HEK293 (cell line): Measurements from ENCODE around the gene MTCH2.

Experiments
- CTCF ChIA-PET: fragments of 350-600 bp; formaldehyde crosslinking; extraction: SDS; loops from one replicate; lab custom pipeline; 2021; ENCODE audit warnings: antibody characterized with exemption; lab: Yijun Ruan, JAX
- POLR2A ChIA-PET: fragments of 300-600 bp; formaldehyde crosslinking; extraction: SDS; loops from one replicate; lab custom pipeline; 2020; ENCODE audit warnings: antibody characterized with exemption, inconsistent platforms; lab: Yijun Ruan, JAX
- H3K27ac ChIP-seq: fragments of 200-500 bp; sonication (Bioruptor generic); 2 replicates; pipeline ENCODE4 v1.5.1; 2014; ENCODE audit warnings: low read depth, low read length, control low read depth, inconsistent platforms; ENCODE audit errors: extremely low read depth
- H3K36me3 ChIP-seq, 2 experiments: fragments of 200-500 bp in 1 of 2; sonication (Bioruptor generic) in 1 of 2; 1 replicate in 1 of 2; 2 replicates in 1 of 2; pipeline ENCODE4 v1.5.1; 2014 to 2017; ENCODE audit warnings: inconsistent platforms in 2 of 2, low read length in 2 of 2; ENCODE audit not compliant: control insufficient read depth in 2 of 2, insufficient read depth in 1 of 2
- H3K4me1 ChIP-seq: fragments of 200-500 bp; sonication (Bioruptor generic); 2 replicates; pipeline ENCODE4 v1.5.1; 2014; ENCODE audit warnings: mild to moderate bottlenecking, low read length, inconsistent platforms; ENCODE audit not compliant: control insufficient read depth, insufficient read depth
- H3K4me3 ChIP-seq: 2 replicates; pipeline ENCODE4 v1.5.1; 2011; ENCODE audit warnings: low read depth, mild to moderate bottlenecking, control low read depth, low read length, moderate library complexity
- H3K9me3 ChIP-seq: fragments of 200-500 bp; sonication (Bioruptor generic); 2 replicates; pipeline ENCODE4 v1.5.1; 2014; ENCODE audit warnings: low read depth, low read length, inconsistent platforms; ENCODE audit not compliant: control insufficient read depth, insufficient read depth
- HOXC10 ChIP-seq: sonication (generic); formaldehyde crosslinking; IDR thresholded peaks from 2 replicates; pipeline ENCODE4 v1.8.1; 2023; ENCODE audit warnings: mild to moderate bottlenecking, missing genetic modification reagents
- PRDM6 ChIP-seq: fragments of 450-650 bp; formaldehyde crosslinking; IDR thresholded peaks from 2 replicates; pipeline ENCODE4 v1.5.1; 2017; ENCODE audit warnings: missing biosample characterization, missing genetic modification characterization
- SP7 ChIP-seq: fragments of 450-650 bp; formaldehyde crosslinking; IDR thresholded peaks from 2 replicates; pipeline ENCODE4 v1.5.1; 2016; ENCODE audit warnings: missing biosample characterization, missing genetic modification characterization
- YY1 ChIP-seq: fragments of 450-650 bp; formaldehyde crosslinking; IDR thresholded peaks from 2 replicates; pipeline ENCODE4 v1.5.1; 2018; ENCODE audit warnings: missing biosample characterization, missing genetic modification characterization
- ZNF169 ChIP-seq: fragments of 450-650 bp; formaldehyde crosslinking; IDR thresholded peaks from 2 replicates; pipeline ENCODE4 v1.5.1; 2016; ENCODE audit warnings: missing biosample characterization, missing genetic modification characterization
- ZNF280C ChIP-seq: fragments of 450-650 bp; formaldehyde crosslinking; IDR thresholded peaks from 2 replicates; pipeline ENCODE4 v1.5.1; 2016; ENCODE audit warnings: missing biosample characterization, missing genetic modification characterization
- ZNF362 ChIP-seq: fragments of 450-650 bp; formaldehyde crosslinking; IDR thresholded peaks from 2 replicates; pipeline ENCODE4 v1.5.1; 2016; ENCODE audit warnings: missing biosample characterization, missing genetic modification characterization
- ZNF521 ChIP-seq: fragments of 450-650 bp; formaldehyde crosslinking; IDR thresholded peaks from 2 replicates; pipeline ENCODE4 v1.5.1; 2017; ENCODE audit warnings: missing biosample characterization, mild to moderate bottlenecking, missing genetic modification characterization
- ZNF571 ChIP-seq: fragments of 450-650 bp; formaldehyde crosslinking; IDR thresholded peaks from 2 replicates; pipeline ENCODE4 v1.5.0; 2017; ENCODE audit warnings: missing biosample characterization, missing genetic modification characterization
- ZNF629 ChIP-seq: fragments of 450-650 bp; formaldehyde crosslinking; IDR thresholded peaks from 2 replicates; pipeline ENCODE4 v1.5.1; 2017; ENCODE audit warnings: missing biosample characterization, missing genetic modification characterization
- ZNF701 ChIP-seq: fragments of 450-650 bp; formaldehyde crosslinking; IDR thresholded peaks from 2 replicates; pipeline ENCODE4 v1.5.1; 2016; ENCODE audit warnings: missing biosample characterization, missing genetic modification characterization
- ZNF830 ChIP-seq: fragments of 450-650 bp; IDR thresholded peaks from 2 replicates; pipeline ENCODE4 v1.5.0; 2018; ENCODE audit warnings: missing biosample characterization, missing genetic modification characterization, low read depth, mild to moderate bottlenecking, moderate library complexity
- TF ChIP-seq, protein P1 (sequence below): fragments of 450-650 bp; formaldehyde crosslinking; IDR thresholded peaks from 2 replicates; pipeline ENCODE4 v1.5.1; 2016; ENCODE audit warnings: missing biosample characterization, missing genetic modification characterization
- TF ChIP-seq, protein P2 (sequence below): fragments of 450-650 bp; formaldehyde crosslinking; conservative IDR thresholded peaks from 2 replicates; pipeline ENCODE4 v1.5.1; 2016; ENCODE audit warnings: low read depth, missing biosample characterization, missing genetic modification characterization
- TF ChIP-seq, protein P3 (sequence below): fragments of 450-650 bp; formaldehyde crosslinking; IDR thresholded peaks from 2 replicates; pipeline ENCODE4 v1.5.1; 2016; ENCODE audit warnings: missing biosample characterization, missing genetic modification characterization, borderline replicate concordance
- TF ChIP-seq, protein P4 (sequence below): fragments of 450-650 bp; formaldehyde crosslinking; IDR thresholded peaks from 2 replicates; pipeline ENCODE4 v1.5.1; 2017; ENCODE audit warnings: missing biosample characterization, missing genetic modification characterization
- TF ChIP-seq, protein P5 (sequence below): fragments of 450-650 bp; formaldehyde crosslinking; IDR thresholded peaks from 2 replicates; pipeline ENCODE4 v1.5.1; 2016; ENCODE audit warnings: missing biosample characterization, missing genetic modification characterization
- TF ChIP-seq, protein P6 (sequence below): fragments of 450-650 bp; formaldehyde crosslinking; IDR thresholded peaks from 2 replicates; pipeline ENCODE4; 2016; ENCODE audit warnings: missing biosample characterization, missing genetic modification characterization

Gene MTCH2

DNA sequence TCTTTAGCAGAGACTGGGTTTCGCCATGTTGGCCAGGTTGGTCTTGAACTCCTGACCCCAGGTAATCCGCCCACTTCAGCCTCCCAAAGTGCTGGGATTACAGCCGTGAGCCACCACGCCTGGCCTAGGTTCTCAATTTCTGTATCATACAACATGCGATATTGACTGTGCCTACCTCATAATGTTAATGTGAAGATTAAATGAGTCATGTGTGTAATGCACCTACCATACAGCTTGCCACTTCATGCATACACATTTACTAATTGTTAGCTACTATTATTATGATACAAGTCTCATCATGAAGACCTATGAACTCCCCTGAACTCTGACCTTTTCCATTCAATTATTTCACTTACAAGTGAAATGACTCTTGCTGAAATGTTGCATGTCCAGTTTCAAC, 47.1 kb upstream of the MTCH2 start (continued):
- TF ChIP-seq ZNF280C (tag by site-specific recombination) (no peak), ZNF362 (tag by site-specific recombination) (no peak), YY1 (tag by site-specific recombination) (no peak)
- TF ChIP-seq, protein P1, sequence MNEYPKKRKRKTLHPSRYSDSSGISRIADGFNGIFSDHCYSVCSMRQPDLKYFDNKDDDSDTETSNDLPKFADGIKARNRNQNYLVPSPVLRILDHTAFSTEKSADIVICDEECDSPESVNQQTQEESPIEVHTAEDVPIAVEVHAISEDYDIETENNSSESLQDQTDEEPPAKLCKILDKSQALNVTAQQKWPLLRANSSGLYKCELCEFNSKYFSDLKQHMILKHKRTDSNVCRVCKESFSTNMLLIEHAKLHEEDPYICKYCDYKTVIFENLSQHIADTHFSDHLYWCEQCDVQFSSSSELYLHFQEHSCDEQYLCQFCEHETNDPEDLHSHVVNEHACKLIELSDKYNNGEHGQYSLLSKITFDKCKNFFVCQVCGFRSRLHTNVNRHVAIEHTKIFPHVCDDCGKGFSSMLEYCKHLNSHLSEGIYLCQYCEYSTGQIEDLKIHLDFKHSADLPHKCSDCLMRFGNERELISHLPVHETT, result no peak
- TF ChIP-seq, protein P2, sequence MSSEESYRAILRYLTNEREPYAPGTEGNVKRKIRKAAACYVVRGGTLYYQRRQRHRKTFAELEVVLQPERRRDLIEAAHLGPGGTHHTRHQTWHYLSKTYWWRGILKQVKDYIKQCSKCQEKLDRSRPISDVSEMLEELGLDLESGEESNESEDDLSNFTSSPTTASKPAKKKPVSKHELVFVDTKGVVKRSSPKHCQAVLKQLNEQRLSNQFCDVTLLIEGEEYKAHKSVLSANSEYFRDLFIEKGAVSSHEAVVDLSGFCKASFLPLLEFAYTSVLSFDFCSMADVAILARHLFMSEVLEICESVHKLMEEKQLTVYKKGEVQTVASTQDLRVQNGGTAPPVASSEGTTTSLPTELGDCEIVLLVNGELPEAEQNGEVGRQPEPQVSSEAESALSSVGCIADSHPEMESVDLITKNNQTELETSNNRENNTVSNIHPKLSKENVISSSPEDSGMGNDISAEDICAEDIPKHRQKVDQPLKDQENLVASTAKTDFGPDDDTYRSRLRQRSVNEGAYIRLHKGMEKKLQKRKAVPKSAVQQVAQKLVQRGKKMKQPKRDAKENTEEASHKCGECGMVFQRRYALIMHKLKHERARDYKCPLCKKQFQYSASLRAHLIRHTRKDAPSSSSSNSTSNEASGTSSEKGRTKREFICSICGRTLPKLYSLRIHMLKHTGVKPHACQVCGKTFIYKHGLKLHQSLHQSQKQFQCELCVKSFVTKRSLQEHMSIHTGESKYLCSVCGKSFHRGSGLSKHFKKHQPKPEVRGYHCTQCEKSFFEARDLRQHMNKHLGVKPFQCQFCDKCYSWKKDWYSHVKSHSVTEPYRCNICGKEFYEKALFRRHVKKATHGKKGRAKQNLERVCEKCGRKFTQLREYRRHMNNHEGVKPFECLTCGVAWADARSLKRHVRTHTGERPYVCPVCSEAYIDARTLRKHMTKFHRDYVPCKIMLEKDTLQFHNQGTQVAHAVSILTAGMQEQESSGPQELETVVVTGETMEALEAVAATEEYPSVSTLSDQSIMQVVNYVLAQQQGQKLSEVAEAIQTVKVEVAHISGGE (tag by site-specific recombination), result no peak
- TF ChIP-seq, protein P3, sequence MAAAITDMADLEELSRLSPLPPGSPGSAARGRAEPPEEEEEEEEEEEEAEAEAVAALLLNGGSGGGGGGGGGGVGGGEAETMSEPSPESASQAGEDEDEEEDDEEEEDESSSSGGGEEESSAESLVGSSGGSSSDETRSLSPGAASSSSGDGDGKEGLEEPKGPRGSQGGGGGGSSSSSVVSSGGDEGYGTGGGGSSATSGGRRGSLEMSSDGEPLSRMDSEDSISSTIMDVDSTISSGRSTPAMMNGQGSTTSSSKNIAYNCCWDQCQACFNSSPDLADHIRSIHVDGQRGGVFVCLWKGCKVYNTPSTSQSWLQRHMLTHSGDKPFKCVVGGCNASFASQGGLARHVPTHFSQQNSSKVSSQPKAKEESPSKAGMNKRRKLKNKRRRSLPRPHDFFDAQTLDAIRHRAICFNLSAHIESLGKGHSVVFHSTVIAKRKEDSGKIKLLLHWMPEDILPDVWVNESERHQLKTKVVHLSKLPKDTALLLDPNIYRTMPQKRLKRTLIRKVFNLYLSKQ (tag by site-specific recombination), result no peak

DNA sequence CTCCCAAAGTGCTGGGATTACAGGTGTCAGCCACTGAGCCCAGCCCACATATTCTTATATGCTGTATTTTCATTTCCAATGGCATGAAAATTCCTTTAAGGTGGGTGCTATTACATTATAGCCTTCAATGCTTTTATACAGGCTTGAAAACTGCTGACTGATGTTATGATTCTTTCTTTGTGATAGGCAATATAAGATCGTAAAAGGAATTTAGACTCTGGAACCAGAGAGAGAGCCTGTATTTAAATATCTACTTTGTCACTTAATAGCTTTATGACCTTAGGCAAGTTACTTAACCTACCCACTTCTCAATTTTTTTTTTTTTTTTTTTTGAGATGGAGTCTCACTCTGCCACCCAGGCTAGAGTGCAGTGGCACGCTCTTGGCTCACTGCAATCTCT, 46.6 kb upstream of the MTCH2 start:
- POLR2A ChIA-PET, result interaction anchor here (0.7 kb wide), 1 partner anchor 106 kb away, joined by 3 read pairs; no protein-coding TSS in a partner anchor
- CTCF ChIA-PET, result interaction anchor here (1.1 kb wide), 1 partner anchor 79 kb away, joined by 3 read pairs; no protein-coding TSS in a partner anchor
- H3K4me3 ChIP-seq, result no peak overlapping the region
- no peaks in the 10 kb centered on the region for H3K4me1 ChIP-seq
- no peaks in the 10 kb centered on the region for H3K36me3 ChIP-seq
- no peak overlapping the region for H3K27ac ChIP-seq
- no peaks in the 10 kb centered on the region for H3K9me3 ChIP-seq
- TF ChIP-seq ZNF629 (no peak), ZNF571 (tag by site-specific recombination) (no peak), ZNF521 (no peak), ZNF169 (tag by site-specific recombination) (no peak), SP7 (tag by site-specific recombination) (no peak), HOXC10 (no peak), ZNF701 (tag by site-specific recombination) (no peak), PRDM6 (tag by site-specific recombination) (no peak), ZNF830 (tag by site-specific recombination) (no peak)
- TF ChIP-seq, protein P4, sequence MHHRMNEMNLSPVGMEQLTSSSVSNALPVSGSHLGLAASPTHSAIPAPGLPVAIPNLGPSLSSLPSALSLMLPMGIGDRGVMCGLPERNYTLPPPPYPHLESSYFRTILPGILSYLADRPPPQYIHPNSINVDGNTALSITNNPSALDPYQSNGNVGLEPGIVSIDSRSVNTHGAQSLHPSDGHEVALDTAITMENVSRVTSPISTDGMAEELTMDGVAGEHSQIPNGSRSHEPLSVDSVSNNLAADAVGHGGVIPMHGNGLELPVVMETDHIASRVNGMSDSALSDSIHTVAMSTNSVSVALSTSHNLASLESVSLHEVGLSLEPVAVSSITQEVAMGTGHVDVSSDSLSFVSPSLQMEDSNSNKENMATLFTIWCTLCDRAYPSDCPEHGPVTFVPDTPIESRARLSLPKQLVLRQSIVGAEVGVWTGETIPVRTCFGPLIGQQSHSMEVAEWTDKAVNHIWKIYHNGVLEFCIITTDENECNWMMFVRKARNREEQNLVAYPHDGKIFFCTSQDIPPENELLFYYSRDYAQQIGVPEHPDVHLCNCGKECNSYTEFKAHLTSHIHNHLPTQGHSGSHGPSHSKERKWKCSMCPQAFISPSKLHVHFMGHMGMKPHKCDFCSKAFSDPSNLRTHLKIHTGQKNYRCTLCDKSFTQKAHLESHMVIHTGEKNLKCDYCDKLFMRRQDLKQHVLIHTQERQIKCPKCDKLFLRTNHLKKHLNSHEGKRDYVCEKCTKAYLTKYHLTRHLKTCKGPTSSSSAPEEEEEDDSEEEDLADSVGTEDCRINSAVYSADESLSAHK (tag by site-specific recombination), result no peak
- TF ChIP-seq, protein P5, sequence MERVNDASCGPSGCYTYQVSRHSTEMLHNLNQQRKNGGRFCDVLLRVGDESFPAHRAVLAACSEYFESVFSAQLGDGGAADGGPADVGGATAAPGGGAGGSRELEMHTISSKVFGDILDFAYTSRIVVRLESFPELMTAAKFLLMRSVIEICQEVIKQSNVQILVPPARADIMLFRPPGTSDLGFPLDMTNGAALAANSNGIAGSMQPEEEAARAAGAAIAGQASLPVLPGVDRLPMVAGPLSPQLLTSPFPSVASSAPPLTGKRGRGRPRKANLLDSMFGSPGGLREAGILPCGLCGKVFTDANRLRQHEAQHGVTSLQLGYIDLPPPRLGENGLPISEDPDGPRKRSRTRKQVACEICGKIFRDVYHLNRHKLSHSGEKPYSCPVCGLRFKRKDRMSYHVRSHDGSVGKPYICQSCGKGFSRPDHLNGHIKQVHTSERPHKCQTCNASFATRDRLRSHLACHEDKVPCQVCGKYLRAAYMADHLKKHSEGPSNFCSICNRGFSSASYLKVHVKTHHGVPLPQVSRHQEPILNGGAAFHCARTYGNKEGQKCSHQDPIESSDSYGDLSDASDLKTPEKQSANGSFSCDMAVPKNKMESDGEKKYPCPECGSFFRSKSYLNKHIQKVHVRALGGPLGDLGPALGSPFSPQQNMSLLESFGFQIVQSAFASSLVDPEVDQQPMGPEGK, result no peak
- TF ChIP-seq, protein P6, sequence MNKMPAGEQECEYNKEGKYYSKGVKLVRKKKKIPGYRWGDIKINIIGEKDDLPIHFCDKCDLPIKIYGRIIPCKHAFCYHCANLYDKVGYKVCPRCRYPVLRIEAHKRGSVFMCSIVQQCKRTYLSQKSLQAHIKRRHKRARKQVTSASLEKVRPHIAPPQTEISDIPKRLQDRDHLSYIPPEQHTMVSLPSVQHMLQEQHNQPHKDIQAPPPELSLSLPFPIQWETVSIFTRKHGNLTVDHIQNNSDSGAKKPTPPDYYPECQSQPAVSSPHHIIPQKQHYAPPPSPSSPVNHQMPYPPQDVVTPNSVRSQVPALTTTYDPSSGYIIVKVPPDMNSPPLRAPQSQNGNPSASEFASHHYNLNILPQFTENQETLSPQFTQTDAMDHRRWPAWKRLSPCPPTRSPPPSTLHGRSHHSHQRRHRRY (tag by site-specific recombination), result no peak
